H9 (cell line): Measurements from ENCODE around the gene CCT7. TPM values are rescaled to one million over a fixed set of nuclear protein-coding genes. Genes with fewer than 3 reads are reported as not detected.
A peak's percentile ranks its signal among the peaks of the same experiment; 100 is the strongest.

Experiments
- DNase-seq: peaks from one replicate; pipeline ENCODE4 v3.0.0-alpha.2; 2017
- H2AFZ ChIP-seq: one replicate; pipeline ENCODE4 v1.6.1; 2013; ENCODE audit warnings: mild to moderate bottlenecking, low read length, control low read depth, moderate library complexity
- H2AK5ac ChIP-seq: 2 replicates; pipeline ENCODE4 v1.6.1; 2013; ENCODE audit warnings: low read length, control low read depth, mixed read lengths; ENCODE audit not compliant: insufficient read length
- H2BK120ac ChIP-seq: one replicate; pipeline ENCODE4 v1.6.1; 2013; ENCODE audit warnings: low read depth, mild to moderate bottlenecking, low read length, control low read depth, inconsistent platforms; ENCODE audit not compliant: poor library complexity, severe bottlenecking
- H2BK12ac ChIP-seq: 2 replicates; pipeline ENCODE4 v1.6.1; 2013; ENCODE audit warnings: low read length, control low read depth, mixed read lengths, low read depth; ENCODE audit not compliant: insufficient read length
- H2BK15ac ChIP-seq: 2 replicates; pipeline ENCODE4 v1.6.1; 2013; ENCODE audit warnings: low read depth, low read length, control low read depth
- H2BK20ac ChIP-seq: one replicate; pipeline ENCODE4 v1.6.1; 2013; ENCODE audit warnings: low read depth, mild to moderate bottlenecking, low read length, control low read depth, inconsistent platforms; ENCODE audit not compliant: poor library complexity, severe bottlenecking
- H2BK5ac ChIP-seq: 2 replicates; pipeline ENCODE4 v1.6.1; 2013; ENCODE audit warnings: low read length, control low read depth, mixed read lengths; ENCODE audit not compliant: insufficient read length
- H3K14ac ChIP-seq: 2 replicates; pipeline ENCODE4 v1.6.1; 2013; ENCODE audit warnings: low read length, control low read depth; ENCODE audit not compliant: insufficient read depth
- H3K18ac ChIP-seq: 2 replicates; pipeline ENCODE4 v1.6.1; 2013; ENCODE audit warnings: low read depth, mild to moderate bottlenecking, mixed read lengths, low read length, control low read depth; ENCODE audit not compliant: insufficient read length
- H3K23ac ChIP-seq: 2 replicates; pipeline ENCODE4 v1.6.1; 2013; ENCODE audit warnings: low read length, control low read depth, mixed read lengths, low read depth; ENCODE audit not compliant: insufficient read length
- H3K23me2 ChIP-seq: 2 replicates; pipeline ENCODE4 v1.6.1; 2013; ENCODE audit warnings: low read depth, mild to moderate bottlenecking, mixed read lengths, low read length, control low read depth; ENCODE audit not compliant: insufficient read length, poor library complexity, severe bottlenecking
- H3K27ac ChIP-seq: 2 replicates; pipeline ENCODE4 v1.5.1; 2013; ENCODE audit warnings: low read length, control low read depth, mixed read lengths, low read depth; ENCODE audit not compliant: insufficient read length
- H3K27me3 ChIP-seq: 2 replicates; pipeline ENCODE4 v1.6.1; 2013; ENCODE audit warnings: low read length, control low read depth, inconsistent platforms; ENCODE audit not compliant: insufficient read depth
- H3K4ac ChIP-seq: 2 replicates; pipeline ENCODE4 v1.6.1; 2013; ENCODE audit warnings: low read depth, mild to moderate bottlenecking, control low read depth, inconsistent platforms, low read length, moderate library complexity
- H3K4me1 ChIP-seq: 2 replicates; pipeline ENCODE4 v1.6.1; 2013; ENCODE audit warnings: low read length, control low read depth, inconsistent platforms; ENCODE audit not compliant: insufficient read depth
- H3K4me2 ChIP-seq: 2 replicates; pipeline ENCODE4 v1.6.1; 2013; ENCODE audit warnings: low read length, control low read depth, mixed read lengths; ENCODE audit not compliant: insufficient read length, insufficient read depth
- H3K56ac ChIP-seq: 2 replicates; pipeline ENCODE4 v1.6.1; 2013; ENCODE audit warnings: low read depth, mild to moderate bottlenecking, mixed read lengths, low read length, control low read depth; ENCODE audit not compliant: insufficient read length
- H3K79me1 ChIP-seq: 2 replicates; pipeline ENCODE4 v1.6.1; 2013; ENCODE audit warnings: low read depth, mild to moderate bottlenecking, moderate library complexity, low read length, control low read depth, inconsistent platforms; ENCODE audit not compliant: insufficient read depth, poor library complexity, severe bottlenecking
- H3K79me2 ChIP-seq: 2 replicates; pipeline ENCODE4 v1.6.1; 2013; ENCODE audit warnings: low read length, control low read depth, inconsistent platforms; ENCODE audit not compliant: insufficient read depth
- H3K9ac ChIP-seq: 2 replicates; pipeline ENCODE4 v1.6.1; 2013; ENCODE audit warnings: low read length, control low read depth, mixed read lengths; ENCODE audit not compliant: insufficient read length; ENCODE audit errors: extremely low read depth
- H3K9me3 ChIP-seq: one replicate; pipeline ENCODE4 v1.6.1; 2013; ENCODE audit warnings: low read depth, low read length, inconsistent platforms; ENCODE audit not compliant: control insufficient read depth
- H3T11ph ChIP-seq: one replicate; pipeline ENCODE4 v1.6.1; 2013; ENCODE audit warnings: mild to moderate bottlenecking, low read length, control low read depth, inconsistent platforms
- H4K20me1 ChIP-seq: one replicate; pipeline ENCODE4 v1.6.1; 2013; ENCODE audit not compliant: control insufficient read depth, insufficient read length, insufficient read depth
- H4K5ac ChIP-seq: 2 replicates; pipeline ENCODE4 v1.6.1; 2013; ENCODE audit warnings: low read depth, mild to moderate bottlenecking, mixed read lengths, low read length, control low read depth; ENCODE audit not compliant: insufficient read length
- H4K8ac ChIP-seq: replicated peaks from 2 replicates; pipeline ENCODE4 v1.6.1; 2013; ENCODE audit warnings: low read length, control low read depth, mixed read lengths, low read depth; ENCODE audit not compliant: insufficient read length
- H4K91ac ChIP-seq: 2 replicates; pipeline ENCODE4 v1.6.1; 2013; ENCODE audit warnings: low read depth, mild to moderate bottlenecking, moderate library complexity, mixed read lengths, low read length, control low read depth; ENCODE audit not compliant: insufficient read length
- H3K27ac Mint-ChIP-seq, 3 experiments: 2 replicates in 2 of 3; 3 replicates in 1 of 3; pipeline ENCODE4 v1.8.0; 2020 to 2021; ENCODE audit warnings: mixed read lengths in 3 of 3, mild to moderate bottlenecking in 1 of 3, moderate library complexity in 1 of 3
- H3K27me3 Mint-ChIP-seq: 2 replicates; pipeline ENCODE4 v1.8.0; 2021; ENCODE audit warnings: low read depth, mild to moderate bottlenecking, moderate library complexity, mixed read lengths
- H3K36me3 Mint-ChIP-seq, 3 experiments: 2 replicates in 2 of 3; 3 replicates in 1 of 3; pipeline ENCODE4 v1.8.0; 2020 to 2021; ENCODE audit warnings: low read depth in 3 of 3, mixed read lengths in 3 of 3; ENCODE audit not compliant: insufficient read depth in 1 of 3
- H3K4me1 Mint-ChIP-seq, 2 experiments: 2 replicates each; pipeline ENCODE4 v1.8.0; 2020; ENCODE audit warnings: mixed read lengths in 2 of 2
- H3K4me3 Mint-ChIP-seq, 2 experiments: 2 replicates in 1 of 2; 3 replicates in 1 of 2; pipeline ENCODE4 v1.8.0; 2020 to 2021; ENCODE audit warnings: mild to moderate bottlenecking in 2 of 2, mixed read lengths in 2 of 2, moderate library complexity in 1 of 2
- H3K9me3 Mint-ChIP-seq, 2 experiments: 2 replicates in 1 of 2; 3 replicates in 1 of 2; pipeline ENCODE4 v1.8.0; 2020; ENCODE audit warnings: mild to moderate bottlenecking in 2 of 2, mixed read lengths in 2 of 2, moderate library complexity in 1 of 2
- CTCF ChIP-seq: fragments of 200-600 bp; sonication (generic); conservative IDR thresholded peaks from 3 replicates; pipeline ENCODE4 v1.8.0; 2021; ENCODE audit warnings: antibody characterized with exemption, mild to moderate bottlenecking
- WGBS: extraction: QIAGEN DNeasy Blood & Tissue Kit; methylation state at CpG from one replicate; pipeline ENCODE4 v1.1.7; 2013; ENCODE audit warnings: missing lambda C conversion rate, low lambda C conversion rate, mixed read lengths; ENCODE audit not compliant: insufficient read length; ENCODE audit errors: extremely low coverage; 5-methylcytosine and 5-hydroxymethylcytosine counted together
- total RNA-seq: library from RNA; stranded (reverse); gene quantifications from 2 replicates; pipeline ENCODE4 v1.2.1, GENCODE V29; 2021

The CCT7 gene
- total RNA-seq, 1 experiment from 2014 or later, result 500 TPM

DNA sequence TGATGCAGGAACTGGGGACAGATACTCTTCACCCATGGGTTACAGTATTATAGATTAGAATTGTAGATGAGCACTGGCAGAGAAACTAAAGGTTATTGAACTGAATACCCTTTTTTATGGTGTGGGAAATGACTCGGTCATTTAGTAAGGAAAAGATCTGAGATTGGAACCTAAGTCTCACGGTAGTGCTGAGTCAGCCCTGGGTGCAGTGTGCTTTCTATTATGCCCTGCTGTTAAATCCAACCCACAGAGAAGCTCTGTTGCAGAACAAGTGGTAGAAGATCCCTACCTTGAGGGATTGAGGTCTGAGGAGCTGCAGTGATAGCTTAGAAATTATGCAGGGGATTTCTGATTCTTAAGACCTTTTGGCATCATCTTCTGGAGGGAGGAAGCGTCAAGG, 12.7 kb downstream of the CCT7 start:
- Histone ChIP-seq H3K4me2 (no peak overlapping the region), H3K56ac (no peak overlapping the region), H3K9ac (no peak overlapping the region), H3K79me1 (no peaks in the 10 kb centered on the region), H3K79me2 (no peaks in the 10 kb centered on the region), H3K4me1 (no peaks in the 10 kb centered on the region), H3K27me3 (no peaks in the 10 kb centered on the region), H4K8ac (no peak overlapping the region), H3K23ac (no peak overlapping the region), H2BK120ac (no peak overlapping the region), H2BK12ac (no peak overlapping the region), H4K5ac (no peak overlapping the region), H2AK5ac (no peak overlapping the region), H2AFZ (no peak overlapping the region), H3K14ac (no peak overlapping the region), H3T11ph (no peak overlapping the region), H3K27ac (no peak overlapping the region), H2BK15ac (no peak overlapping the region), H3K4ac (no peak overlapping the region), H3K18ac (no peak overlapping the region), H4K20me1 (no peaks in the 10 kb centered on the region), H2BK5ac (no peak overlapping the region), H2BK20ac (no peak overlapping the region), H4K91ac (no peak overlapping the region), H3K9me3 (no peaks in the 10 kb centered on the region), H3K23me2 (no peaks in the 10 kb centered on the region)
- WGBS, result no CpG with 5 or more reads among the region's 3 CpGs
- Mint-ChIP-seq H3K36me3 (peaks cover 61 to 93% (median 91%) of the 10 kb centered on the region in 3 experiments), H3K27ac (peak overlapping the region in 1 of 3 experiments; percentile 37; a peak in 2 of 7 replicates), H3K27me3 (no peaks in the 10 kb centered on the region), H3K4me1 (no peaks in the 10 kb centered on the region), H3K4me3 (no peak overlapping the region), H3K9me3 (no peaks in the 10 kb centered on the region)
- DNase-seq, result no peak
- no peak for TF ChIP-seq CTCF
